C4-2B (cell line): ENCODE measurements around the gene FMO1.

Experiments used
- CTCF ChIP-seq: fragments of 450-650 bp; conservative IDR thresholded peaks from 2 replicates; pipeline ENCODE4 v1.5.1; 2017; ENCODE audit warnings: mild to moderate bottlenecking
- ZFX ChIP-seq: fragments of 450-650 bp; IDR thresholded peaks from 2 replicates; pipeline ENCODE4 v1.6.1; 2017

DNA sequence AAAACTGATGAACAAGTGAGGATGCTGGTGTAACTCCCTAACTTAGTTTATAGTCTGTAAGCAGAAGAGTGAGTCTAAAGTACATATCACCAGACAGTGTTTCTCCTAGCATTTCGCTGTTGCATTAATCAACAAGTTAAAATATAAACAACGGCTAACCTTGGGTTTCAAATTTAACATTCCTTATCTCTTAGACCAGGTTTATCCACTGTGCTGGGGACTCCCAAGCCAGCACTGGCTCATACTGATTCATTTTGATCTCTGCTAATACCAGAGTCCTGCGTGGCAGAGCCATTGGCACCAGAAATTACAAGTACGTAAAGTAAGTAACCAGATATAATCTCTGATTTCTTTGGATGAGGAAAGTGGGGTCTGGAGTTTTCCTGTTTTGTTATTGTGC lies at the start of gene FMO1:
- TF ChIP-seq CTCF (no peak), ZFX (no peak)
